Panc1 (cell line): ENCODE data around the gene KCNT1. TPM values are rescaled to one million over a fixed set of nuclear protein-coding genes. Genes with fewer than 3 reads are reported as not detected.

Experiments
- ATAC-seq: fragments of 200-7000 bp; cut with Tn5 transposase; 2 replicates; pipeline ENCODE4 v1.9.1; 2020; ENCODE audit warnings: mild to moderate bottlenecking, moderate library complexity
- BruUV-seq: library from RNA; stranded (reverse); fragments of 400-500 nt; replicated peaks from 2 replicates; lab custom pipeline; 2021; lab: Mats Ljungman, UMichigan
- CTCF ChIA-PET: fragments of 300-600 bp; sonication (Branson Sonifier 250); formaldehyde crosslinking; loops from one replicate; lab custom pipeline; 2022; ENCODE audit warnings: antibody characterized with exemption; lab: Charles Lee
- POLR2A ChIA-PET: fragments of 300-600 bp; sonication (Branson Sonifier 250); formaldehyde crosslinking; loops from one replicate; lab custom pipeline; 2022; ENCODE audit warnings: antibody characterized with exemption; lab: Charles Lee
- DNase-seq: peaks from one replicate; pipeline ENCODE4 v3.0.0-alpha.2; 2010; ENCODE audit warnings: low read depth, low spot score
- H3K27ac ChIP-seq: 2 replicates; pipeline ENCODE4 v1.5.1; 2011; ENCODE audit warnings: mild to moderate bottlenecking, low read length, inconsistent platforms
- H3K27me3 ChIP-seq: fragments of 200-500 bp; sonication (Bioruptor generic); 2 replicates; pipeline ENCODE4 v1.6.0; 2014; ENCODE audit warnings: low read length, inconsistent platforms; ENCODE audit not compliant: control insufficient read depth, insufficient read depth
- H3K36me3 ChIP-seq: fragments of 200-500 bp; sonication (Bioruptor generic); 2 replicates; pipeline ENCODE4 v1.5.1; 2014; ENCODE audit warnings: inconsistent platforms, mild to moderate bottlenecking, low read length, moderate library complexity; ENCODE audit not compliant: control insufficient read depth, insufficient read depth
- H3K4me1 ChIP-seq: 2 replicates; pipeline ENCODE4 v1.5.1; 2011; ENCODE audit warnings: inconsistent platforms, mild to moderate bottlenecking, low read length, moderate library complexity; ENCODE audit not compliant: control insufficient read depth, insufficient read depth
- H3K4me3 ChIP-seq, 2 experiments: 2 replicates each; pipeline ENCODE4 v1.5.1; 2011 to 2012; ENCODE audit warnings: low read depth in 2 of 2, low read length in 2 of 2, mild to moderate bottlenecking in 2 of 2, inconsistent platforms in 1 of 2, moderate library complexity in 1 of 2
- H3K9me3 ChIP-seq: fragments of 200-500 bp; sonication (Bioruptor generic); 2 replicates; pipeline ENCODE4 v1.5.1; 2014; ENCODE audit warnings: low read depth, mild to moderate bottlenecking, inconsistent platforms, low read length, moderate library complexity; ENCODE audit not compliant: control insufficient read depth, insufficient read depth
- CTCF ChIP-seq: fragments of 450-650 bp; IDR thresholded peaks from 2 replicates; pipeline ENCODE4 v1.5.1; 2017; ENCODE audit warnings: mild to moderate bottlenecking
- POLR2AphosphoS5 ChIP-seq: IDR thresholded peaks from 2 replicates; pipeline ENCODE4 v1.6.1; 2012; ENCODE audit warnings: mild to moderate bottlenecking, low read depth, low read length, moderate library complexity
- REST ChIP-seq, 2 experiments: IDR thresholded peaks; 2 replicates each; pipeline ENCODE4 v1.6.1; 2011 to 2012; ENCODE audit warnings: low read depth in 2 of 2, control low read depth in 1 of 2, low read length in 1 of 2, mild to moderate bottlenecking in 1 of 2, moderate library complexity in 1 of 2; ENCODE audit not compliant: insufficient read depth in 1 of 2
- SIN3A ChIP-seq: IDR thresholded peaks from 2 replicates; pipeline ENCODE4 v1.6.1; 2012; ENCODE audit warnings: low read depth, mild to moderate bottlenecking, low read length, moderate library complexity, borderline replicate concordance; ENCODE audit not compliant: insufficient read depth
- TCF7L2 ChIP-seq: IDR thresholded peaks from 2 replicates; pipeline ENCODE4 v1.6.1; 2011; ENCODE audit warnings: mild to moderate bottlenecking, low read depth, low read length, inconsistent platforms
- in situ Hi-C: cut with HindIII; loops from 2 replicates; pipeline ENCODE4 v1.10.0; 2016; ENCODE audit warnings: low sequenced_read_pairs, low pct_unique_long_range_greater_than_20kb
- intact Hi-C: fragments of 100-400 bp; cut with micrococcal nuclease; formaldehyde crosslinking; loops from one replicate; pipeline ENCODE4 v1.10.0; 2022; ENCODE audit not compliant: unreplicated experiment
- total RNA-seq: library from RNA; stranded (reverse); gene quantifications from one replicate; pipeline ENCODE4 v1.2.1, GENCODE V29; 2021; ENCODE audit not compliant: unreplicated experiment

Gene KCNT1
- total RNA-seq, 1 experiment from 2014 or later, result not detected

- DNase-seq (no peak), ATAC-seq (no peak)
- Histone ChIP-seq H3K9me3 (no peaks in the 10 kb centered on the region), H3K36me3 (no peaks in the 10 kb centered on the region), H3K27me3 (no peaks in the 10 kb centered on the region), H3K27ac (no peak overlapping the region), H3K4me1 (no peaks in the 10 kb centered on the region), H3K4me3 (no peak overlapping the region)
- ChIA-PET POLR2A (interaction anchor here (0.6 kb wide), 1 partner anchor 102 kb away, joined by 5 read pairs; the partner anchor contains the start of gene CAMSAP1), CTCF (interaction anchor here (0.5 kb wide), 1 partner anchor 49 kb away, joined by 4 read pairs; no protein-coding TSS in a partner anchor)
- TF ChIP-seq TCF7L2, result no peak
- no peak for TF ChIP-seq CTCF
- no peak for TF ChIP-seq POLR2AphosphoS5
- no peak for TF ChIP-seq SIN3A
- TF ChIP-seq REST (IDR thresholded peaks at IDR 0.05; ENCODE audit: insufficient read depth in 1 of 2, low read depth in 2 of 2, low read length in 1 of 2), result no peak
- BruUV-seq, result no TSS peak
- in situ Hi-C loops, result no loop called here
- intact Hi-C loops, result no loop called here
Observed at GRCh38 chr9:135804581-135805421, 102.8 kb downstream of the KCNT1 start.

- no TSS peak for BruUV-seq
- TF ChIP-seq SIN3A, result no peak
- TF ChIP-seq POLR2AphosphoS5, result no peak
- TF ChIP-seq REST (IDR thresholded peaks at IDR 0.05; ENCODE audit: insufficient read depth in 1 of 2, low read depth in 2 of 2, low read length in 1 of 2), result no peak
- TF ChIP-seq CTCF, result no peak
- TF ChIP-seq TCF7L2, result no peak
- in situ Hi-C loops, result no loop called here
Observed at GRCh38 chr9:135805422-135806022, 103.5 kb downstream of the KCNT1 start.

More at GRCh38 chr9:135805422-135806022, 103.5 kb downstream of the KCNT1 start:
- no peak overlapping the region for H3K4me3 ChIP-seq
- no peak overlapping the region for H3K27ac ChIP-seq
- H3K27me3 ChIP-seq, result no peaks in the 10 kb centered on the region
- ChIA-PET POLR2A (interaction anchor here (0.6 kb wide), 1 partner anchor 102 kb away, joined by 5 read pairs; the partner anchor contains the start of gene CAMSAP1), CTCF (interaction anchor here (0.5 kb wide), 1 partner anchor 49 kb away, joined by 4 read pairs; no protein-coding TSS in a partner anchor)
- no peaks in the 10 kb centered on the region for H3K4me1 ChIP-seq
- intact Hi-C loops, result no loop called here
- DNase-seq (no peak), ATAC-seq (no peak)
- H3K36me3 ChIP-seq, result no peaks in the 10 kb centered on the region
- H3K9me3 ChIP-seq, result no peaks in the 10 kb centered on the region
